NOMO-1 (cell line): ENCODE measurements around the gene TMEM170A.
A peak's percentile ranks its signal among the peaks of the same experiment; 100 is the strongest.
"Not testable (repeated sequence)": the region's sequence is repeated elsewhere in the genome, so short reads cannot be mapped to it uniquely, and the experiment has no call there.

Experiments used
- DNase-seq, 2 experiments: peaks; one replicate each; lab custom pipeline; 2025; ENCODE audit not compliant: unreplicated experiment in 2 of 2; lab: John Stamatoyannopoulos, UW

Gene TMEM170A

DNA sequence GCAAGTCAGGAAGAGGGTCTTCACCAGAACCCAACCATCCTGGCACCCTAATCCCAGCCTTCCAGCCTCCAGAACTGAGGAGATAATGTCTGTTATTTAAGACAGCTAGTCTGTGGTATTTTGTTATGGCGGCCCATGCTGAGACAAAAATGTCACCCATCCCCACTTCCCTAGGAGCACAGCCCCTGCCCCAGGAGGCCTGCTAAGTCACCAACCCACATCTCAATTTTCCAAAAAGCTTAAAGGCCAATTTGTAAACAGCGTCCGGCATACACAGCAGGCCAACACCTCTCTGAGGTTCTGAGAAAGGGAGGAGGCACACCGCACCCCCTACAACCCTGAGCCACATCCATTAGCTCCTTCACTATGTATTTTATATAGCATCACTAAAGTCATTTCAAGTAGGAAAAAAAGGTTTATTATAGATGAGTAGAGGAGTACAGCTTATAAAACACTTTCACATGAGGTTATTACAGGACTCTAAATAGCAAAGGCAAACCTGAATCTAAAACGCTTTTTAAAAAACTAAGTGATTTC lies 6.9 kb downstream of the TMEM170A start:
- DNase-seq, result no peak

DNA sequence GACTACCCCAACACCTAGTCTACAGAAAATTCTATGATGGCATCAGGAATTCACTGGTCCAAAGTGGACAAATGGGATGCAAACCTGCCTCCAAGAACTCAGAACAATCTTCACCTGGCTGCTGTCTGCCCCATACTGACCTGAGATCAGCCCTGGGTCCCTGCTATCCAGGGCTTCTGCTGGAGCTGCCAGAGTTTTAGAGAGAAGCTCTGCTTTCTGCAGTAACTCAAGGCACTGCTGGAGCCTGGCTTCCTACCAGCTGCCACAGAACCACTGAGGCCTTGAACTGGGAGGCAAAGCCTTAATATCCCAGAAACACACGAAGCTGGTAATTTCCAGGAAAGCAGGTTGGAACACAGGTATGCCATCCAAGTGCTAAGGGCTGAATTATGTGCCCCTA lies 7.5 kb downstream of the TMEM170A start:
- DNase-seq, result no peak

DNA sequence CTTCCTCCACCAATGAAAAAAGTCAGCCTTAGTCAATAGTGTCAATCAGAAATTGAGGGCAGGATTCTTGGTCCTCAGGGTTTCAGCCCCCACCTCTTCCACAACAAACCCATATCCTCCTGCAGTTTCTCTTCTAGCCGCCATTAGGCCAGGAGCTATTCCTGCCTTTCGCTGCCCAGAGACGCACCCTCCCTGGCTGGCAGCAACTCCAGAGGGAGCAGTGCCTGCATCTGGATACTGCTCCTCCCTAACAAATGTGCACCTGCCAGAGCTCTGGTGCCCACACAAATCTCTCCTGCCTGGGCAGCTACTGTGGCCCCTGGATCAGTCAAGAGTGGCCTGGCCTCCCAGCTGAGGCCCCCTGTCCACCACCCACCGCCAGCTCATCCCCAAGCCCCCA lies 8.0 kb downstream of the TMEM170A start:
- DNase-seq, result not testable (repeated sequence)

DNA sequence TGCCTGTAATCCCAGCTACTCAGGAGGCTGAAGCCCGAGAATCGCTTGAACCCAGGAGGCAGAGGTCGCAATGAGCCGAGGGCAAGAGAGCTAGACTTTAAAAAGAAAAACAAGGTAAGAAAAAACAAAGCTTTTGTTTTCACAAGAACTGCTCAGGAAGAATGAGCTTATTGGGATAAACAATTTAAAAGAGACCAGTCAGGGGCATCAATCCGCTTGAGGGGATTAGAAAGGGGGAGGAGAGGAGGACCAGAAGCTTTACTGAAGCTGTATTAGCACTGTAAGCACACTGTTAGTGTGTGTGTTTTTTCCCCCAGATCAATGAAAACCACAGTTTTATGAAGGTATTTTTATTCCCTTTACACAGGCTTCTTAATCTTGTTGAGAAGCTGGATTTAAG lies 8.8 kb downstream of the TMEM170A start:
- DNase-seq, result no peak

DNA sequence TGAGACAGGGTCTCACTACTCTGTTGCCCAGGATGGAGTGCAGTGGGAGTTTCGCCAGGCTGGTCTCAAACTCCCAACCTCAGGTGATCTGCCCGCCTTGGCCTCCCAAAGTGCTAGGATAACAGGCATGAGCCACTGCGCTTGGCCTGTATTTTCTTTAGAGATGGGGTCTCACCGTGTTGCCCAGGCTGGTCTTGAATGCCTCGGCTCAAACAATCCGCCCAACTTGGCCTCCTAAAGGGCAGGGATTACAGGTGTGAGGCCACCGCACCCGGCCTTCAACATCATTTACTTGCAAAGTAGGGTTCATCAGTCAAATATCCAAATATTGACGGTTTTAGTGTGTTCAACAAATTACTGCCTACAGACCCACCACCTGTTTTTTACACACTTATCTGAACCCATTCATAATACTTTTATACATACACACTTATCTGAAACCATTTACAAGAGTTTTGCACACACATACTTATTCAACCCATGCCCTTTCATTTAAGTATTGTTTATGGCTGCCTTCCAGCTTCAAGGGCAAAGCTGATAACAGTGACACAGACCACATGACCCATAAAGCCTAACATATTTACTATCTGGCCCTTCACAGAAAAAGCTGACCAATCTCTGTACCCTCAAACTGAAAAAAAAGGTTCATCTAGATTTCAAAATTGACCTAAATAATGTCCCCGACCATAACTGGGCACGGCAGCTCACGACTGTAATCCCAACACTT lies 11.9 kb downstream of the TMEM170A start:
- no peak for DNase-seq

DNA sequence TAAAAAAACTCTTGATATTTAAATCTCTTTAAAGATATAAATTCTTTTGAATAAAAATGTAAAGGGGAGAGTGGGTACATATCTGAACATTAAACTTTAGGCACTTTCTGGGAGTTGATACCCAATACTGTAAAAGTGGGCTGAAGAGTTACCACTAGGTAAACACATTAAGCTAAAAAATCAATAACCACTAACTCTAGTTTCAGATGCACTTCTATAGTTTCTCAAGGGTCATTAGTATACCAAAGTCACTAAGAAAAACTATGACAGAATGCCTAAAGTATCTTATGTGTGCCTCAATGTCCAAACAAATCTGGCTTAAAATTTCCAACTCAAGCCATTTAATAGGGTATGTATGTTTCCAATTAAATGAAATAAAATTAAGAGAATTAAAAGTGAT lies 18.1 kb downstream of the TMEM170A start:
- no peak for DNase-seq

DNA sequence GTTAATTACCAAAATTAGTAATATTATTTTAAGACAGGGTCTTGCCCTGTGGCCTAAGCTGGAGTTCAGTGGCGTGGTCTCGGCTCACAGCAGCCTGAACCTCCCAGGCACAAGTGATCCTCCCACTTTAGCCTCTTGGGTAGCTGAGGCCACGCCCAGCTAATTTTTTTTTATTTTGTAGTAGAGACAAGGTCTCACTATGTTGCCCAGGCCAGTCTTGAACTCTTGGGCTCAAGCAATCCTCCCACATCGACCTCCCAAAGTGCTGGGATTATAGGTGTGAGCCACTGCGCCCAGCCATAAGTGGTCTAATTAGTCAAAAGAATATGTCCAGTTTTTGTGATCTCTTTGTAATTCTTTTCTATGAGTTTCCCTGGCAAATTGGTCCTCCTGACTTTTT lies 19.2 kb downstream of the TMEM170A start:
- no peak for DNase-seq

DNA sequence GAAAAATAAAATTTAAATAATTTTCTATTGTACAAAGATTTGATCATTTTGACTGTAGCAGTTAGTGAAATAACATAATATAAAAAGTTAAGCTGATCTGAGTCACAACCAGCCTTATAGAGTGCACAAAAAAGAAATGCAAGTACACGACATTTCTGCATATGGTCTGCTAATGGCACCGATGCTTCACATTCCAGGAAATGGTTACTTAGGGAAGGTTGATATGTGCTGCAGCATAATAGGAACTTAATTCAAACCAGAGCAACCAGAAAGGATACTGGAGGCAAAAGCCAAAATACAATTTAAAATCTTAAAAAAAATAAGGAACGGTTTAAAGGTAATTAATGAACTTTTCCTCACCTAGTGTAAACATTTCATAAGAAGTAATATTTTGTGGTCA lies 21.2 kb downstream of the TMEM170A start:
- no peak for DNase-seq

DNA sequence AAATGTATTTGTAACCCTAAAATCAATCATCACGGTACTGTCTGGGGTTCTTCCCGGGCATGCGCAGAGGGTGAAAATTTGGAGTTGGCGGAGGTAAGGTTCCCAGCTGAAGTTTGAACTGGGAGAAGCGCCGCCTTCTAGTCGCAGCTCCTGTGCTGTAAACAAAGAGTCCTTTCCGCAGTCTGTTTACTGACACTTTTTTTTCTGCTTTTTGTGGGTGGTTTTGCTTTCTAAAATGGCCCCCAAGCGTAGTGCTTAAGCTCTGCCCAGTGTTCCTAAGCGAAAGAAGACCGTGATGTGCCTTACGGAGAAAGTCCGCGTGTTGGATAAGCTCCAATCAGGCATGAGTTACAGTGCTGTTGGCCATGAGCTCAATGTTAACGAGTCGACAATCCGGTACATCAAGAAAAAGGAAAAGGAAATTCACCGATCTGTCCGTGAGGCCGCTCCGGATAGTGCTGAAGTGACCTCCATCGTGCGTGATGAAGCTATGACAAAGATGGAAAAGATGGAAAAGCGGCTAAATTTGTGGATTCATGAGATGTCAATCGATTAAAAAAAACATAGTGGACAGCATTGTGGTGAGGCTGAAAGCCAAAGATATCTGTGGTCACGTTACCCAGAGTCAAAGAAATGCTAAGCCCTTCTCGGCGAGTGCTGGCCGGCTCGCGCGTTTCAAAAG lies 30.6 kb downstream of the TMEM170A start:
- peak; percentile 80 to 91 for DNase-seq

DNA sequence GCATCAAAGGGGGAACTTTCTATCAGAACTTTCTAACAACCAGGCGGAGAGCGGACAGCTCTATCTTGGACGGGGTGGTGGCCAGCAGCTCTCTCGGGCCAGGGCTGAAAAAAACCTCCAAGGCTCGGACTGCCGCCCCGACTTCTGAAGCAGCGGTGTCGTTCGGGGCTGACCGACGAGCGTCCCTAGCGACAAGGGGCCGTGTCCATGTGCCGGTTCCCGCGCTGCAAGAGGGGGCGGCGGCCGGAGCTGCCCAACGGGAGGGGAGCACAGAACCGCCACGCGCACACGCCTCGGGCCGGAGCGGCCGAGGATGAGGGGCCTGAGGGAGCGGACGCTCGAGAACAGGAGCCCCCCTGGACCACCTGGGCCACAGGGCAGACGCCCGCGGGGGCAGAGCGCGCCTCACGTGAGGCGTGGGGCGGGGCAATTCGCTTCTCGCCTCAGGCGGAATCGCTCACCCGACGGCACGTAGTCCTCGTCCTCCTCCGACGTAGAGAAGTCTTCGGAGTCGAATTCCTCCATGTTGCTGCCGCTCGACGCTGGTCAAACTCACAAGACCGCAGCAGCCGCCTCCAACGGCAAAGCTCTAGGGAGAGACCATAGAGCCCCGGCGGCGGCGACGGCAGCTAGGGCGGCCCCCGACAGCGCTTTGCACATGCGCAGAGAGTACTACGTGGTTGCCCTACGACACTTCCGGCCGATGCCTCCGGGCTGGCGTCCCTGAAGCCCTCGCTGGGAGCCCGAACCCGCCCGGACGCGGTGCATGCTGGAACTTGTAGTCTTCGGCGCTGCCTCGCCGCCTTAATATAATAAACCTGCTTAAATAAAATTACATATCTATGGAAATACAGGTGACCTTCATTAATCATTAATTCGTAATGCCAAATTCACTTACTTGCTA lies 31.4 kb downstream of the TMEM170A start, which contains the start of gene CFDP1:
Gene CFDP1 (minus strand): TSS at position 676 of the 904 bp plus-strand sequence. CDS start 151 bp downstream, at position 525.
- DNase-seq, result peak; percentile 94

DNA sequence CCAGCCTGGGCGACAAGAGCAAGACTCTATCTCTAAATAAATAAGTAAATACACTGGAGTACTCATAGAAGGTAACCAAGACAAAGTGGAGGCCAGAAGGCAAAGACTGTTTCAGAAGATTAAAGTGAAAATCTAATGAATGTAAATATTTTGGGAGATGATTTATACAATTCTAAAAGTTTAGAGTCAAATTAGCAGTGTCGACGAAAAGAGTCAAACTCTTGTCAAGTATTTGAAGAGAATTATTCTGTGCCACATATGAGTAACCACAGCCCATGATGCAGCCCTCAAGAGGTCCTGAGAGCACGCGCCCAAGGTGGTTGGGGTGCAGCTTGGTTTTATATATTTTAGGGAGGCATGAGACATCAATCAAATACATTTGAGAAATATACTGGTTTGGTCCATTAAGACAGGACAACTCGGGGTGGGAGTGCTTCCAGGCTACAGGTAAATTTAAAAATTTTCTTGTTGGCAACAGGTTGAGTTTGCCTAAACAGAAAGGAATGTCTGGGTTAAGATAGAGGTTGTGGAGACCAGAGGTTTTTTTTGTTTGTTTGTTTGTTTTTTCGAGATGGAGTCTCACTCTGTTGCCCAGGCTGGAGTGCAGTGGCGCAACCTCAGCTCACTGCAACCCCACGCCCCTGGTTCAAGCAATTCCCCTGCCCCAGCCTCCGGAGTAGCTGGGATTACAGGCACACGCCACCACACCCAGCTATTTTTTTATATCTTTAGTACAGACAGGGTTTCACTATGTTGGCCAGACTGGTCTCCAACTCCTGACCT lies 34.7 kb downstream of the TMEM170A start:
- DNase-seq, result no peak

DNA sequence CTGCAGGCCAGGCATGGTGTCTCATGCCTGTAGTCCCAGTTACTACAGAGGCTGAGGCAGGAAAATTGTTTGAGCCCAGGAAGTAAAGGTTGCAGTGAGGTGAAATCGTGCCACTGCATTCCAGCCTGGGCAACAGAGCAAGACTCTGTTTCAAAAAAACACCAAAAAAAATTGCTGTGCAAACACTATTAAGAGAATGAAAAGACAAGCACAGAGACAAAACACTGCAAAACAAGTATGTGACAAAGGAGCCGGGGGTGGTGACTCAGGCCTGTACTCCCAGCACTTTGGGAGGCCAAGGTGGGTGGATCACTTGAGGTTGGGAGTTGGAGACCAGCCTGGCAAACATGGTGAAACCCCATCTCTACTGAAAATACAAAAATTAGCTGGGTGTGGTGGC lies 38.0 kb downstream of the TMEM170A start:
- DNase-seq, result not testable (repeated sequence)

DNA sequence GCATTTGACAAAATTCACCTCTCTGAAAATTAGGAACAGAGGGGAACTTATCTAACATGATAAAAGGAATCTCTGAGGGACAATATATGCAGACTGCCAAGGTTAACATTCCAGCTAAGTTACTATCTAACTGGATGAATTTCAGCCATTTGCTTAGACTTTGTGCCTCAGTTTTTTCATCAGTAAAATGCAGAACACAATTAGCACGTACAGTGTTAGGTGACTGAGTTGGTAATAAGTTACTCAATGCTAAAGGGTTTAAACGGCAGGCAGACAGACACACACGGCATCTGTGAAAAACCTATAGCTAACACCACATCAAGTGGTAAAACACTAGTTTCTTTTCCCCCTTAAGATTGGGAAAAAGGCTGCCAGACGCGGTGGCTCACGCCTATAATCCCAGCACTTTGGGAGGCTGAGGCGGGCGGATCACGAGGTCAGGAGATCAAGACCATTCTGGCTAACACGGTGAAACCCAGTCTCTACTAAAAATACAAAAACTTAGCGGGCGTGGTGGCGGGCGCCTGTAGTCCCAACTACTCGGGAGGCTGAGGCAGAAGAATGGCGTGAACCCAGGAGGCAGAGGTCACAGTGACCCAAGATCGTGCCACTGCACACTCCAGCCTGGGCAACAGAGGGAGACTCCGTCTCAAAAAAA lies 40.3 kb downstream of the TMEM170A start:
- DNase-seq, result not testable (repeated sequence)

DNA sequence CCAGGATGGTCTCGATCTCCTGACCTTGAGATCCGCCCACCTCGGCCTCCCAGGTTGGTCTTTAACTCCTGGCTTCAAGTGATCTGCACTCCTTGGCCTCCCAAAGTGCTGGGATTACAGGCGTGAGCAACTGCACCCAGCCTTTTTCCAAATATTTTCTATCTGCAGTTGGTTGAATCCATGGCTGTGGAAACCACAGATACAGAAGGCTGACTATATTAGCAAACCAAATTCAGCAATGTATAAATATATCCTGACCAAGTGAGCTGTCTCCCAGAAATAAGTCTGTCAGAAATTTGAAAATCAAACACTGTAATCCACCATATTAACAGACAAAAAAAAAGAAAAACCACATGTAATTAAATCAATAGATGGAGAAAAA lies 40.8 kb downstream of the TMEM170A start:
- no peak for DNase-seq

DNA sequence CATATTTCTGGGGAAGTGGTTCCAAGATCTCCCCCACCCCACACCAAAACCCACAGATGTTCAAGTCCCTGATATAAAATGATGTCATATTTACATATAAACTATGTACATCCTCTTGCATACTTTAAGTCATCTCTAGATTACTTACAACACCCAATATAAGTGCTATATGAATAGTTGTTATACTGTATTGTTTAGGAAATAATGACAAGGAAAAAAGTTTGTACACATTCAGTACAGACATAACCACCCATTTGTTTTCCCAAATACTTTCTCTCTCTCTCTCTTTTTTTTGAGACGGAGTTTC lies 42.7 kb downstream of the TMEM170A start:
- DNase-seq, result no peak

DNA sequence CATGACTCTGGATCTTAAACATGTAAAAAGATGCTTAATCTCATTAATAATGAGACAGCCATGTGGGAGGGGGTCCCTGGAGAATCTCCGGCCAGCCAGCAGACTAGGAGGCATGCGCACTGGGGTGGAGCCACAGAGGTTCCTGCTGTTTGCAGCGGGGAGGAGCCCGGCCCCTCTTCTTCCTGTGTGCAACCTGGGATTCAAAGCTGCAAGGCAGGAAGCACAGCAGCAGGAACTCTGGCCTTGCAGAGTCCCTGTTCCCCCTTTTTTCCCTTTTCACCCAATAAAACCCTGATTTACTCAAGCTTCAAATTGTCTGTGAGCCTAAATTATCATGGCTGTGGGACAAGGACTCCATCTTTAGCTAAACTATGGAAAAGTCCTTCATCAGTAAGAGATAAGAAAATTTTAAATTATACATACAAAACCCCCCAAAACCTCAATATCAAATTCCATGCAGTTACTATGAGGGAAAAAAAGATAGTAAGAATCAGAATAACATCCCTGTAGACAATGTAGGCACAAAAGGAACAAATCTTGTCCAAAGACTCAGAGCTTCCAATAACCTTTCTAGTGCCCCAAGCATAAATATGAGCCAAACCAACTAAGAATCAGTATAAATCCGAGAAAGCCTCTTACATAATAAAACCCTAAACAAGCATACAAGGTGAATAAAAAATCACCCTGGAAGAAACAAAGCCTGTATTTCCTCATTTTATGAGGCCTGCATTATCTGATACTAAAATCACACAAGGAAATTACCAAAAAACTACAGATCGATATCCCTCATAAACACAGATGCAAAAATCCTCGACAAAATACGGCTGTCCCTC lies 43.3 kb downstream of the TMEM170A start:
- no peak for DNase-seq

DNA sequence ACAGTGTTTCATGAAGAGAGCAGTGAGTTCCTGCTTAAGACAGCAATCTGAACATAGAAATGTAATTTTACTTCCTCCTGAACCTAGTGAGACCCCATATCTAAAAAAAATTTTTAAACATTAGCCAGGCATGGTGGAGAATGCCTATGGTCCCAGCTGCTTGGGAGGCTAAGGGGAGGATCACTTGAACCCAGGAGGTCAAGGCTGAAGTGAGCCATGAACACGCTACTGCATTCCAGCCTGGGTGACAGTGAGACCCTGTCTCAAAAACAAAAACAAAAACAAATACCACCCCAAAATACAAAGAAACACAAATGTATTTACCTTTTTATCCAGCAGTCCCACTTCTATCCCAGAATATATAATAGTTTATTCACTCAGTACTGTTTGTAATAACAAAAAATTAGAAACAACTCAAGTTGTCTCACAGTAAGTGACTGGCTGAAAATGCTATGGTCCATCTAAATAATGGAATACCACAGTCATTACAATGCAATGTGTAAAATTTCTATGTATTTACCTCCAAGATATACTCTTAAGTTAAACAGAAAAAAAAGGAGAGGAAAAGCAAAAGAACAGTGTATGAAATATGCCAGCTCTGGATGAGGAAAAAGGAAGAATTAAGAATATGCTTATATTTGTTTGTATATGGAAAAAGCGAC lies 47.5 kb downstream of the TMEM170A start:
- no peak for DNase-seq

DNA sequence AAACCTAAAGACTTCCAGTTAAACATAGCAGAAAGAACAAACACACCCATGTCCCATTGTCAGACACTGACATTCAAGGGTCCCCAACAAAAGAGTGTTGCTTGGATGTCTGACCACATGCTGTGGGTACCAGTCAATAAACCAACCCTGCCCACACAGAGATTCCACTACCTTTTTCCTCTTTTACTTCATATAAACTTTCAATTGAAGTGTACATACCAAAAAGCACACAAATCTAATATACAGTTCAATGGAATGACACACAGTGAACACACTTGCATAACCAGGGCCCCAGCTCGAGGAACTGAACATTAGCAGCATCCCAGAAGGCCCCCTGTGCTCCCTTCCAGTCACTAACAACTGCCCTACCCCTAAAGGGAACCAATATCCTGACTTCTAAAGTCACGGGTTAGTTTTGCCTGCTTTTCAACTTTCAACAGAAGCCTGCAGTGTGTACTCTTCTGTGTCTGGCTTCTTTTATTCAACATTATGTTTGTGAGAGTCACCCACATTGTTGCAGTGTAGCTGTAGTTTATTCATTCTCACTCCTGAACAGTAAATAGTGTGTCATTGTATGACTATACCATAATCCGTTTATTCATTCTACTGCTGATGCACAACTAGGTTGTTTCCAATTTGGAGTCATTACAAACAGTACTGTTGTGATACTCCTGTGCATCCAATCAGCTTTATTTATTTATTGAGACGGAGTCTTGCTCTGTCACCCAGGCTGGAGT lies 49.2 kb downstream of the TMEM170A start:
- no peak for DNase-seq
